Stimulated activated memory B cell treated with anti-CD40 and anti-IgM and Interleukin-4, amounts not matched to agents 10 μg/mL and 1 μg/mL and 100 μg/mL, for 72 hours (primary cell): ENCODE results near the gene USP6NL.

Experiments used
- ATAC-seq: fragments of 150-1000 bp; cut with Tn5 transposase; 2 replicates; pipeline ENCODE4 v1.10.0; 2021
- H3K27ac Mint-ChIP-seq: one replicate; pipeline ENCODE4 v1.8.0; 2022; ENCODE audit warnings: mild to moderate bottlenecking, mixed read lengths
- H3K27me3 Mint-ChIP-seq: one replicate; pipeline ENCODE4 v1.8.0; 2022; ENCODE audit warnings: mixed read lengths
- H3K36me3 Mint-ChIP-seq: one replicate; pipeline ENCODE4 v1.8.0; 2022; ENCODE audit warnings: mixed read lengths
- H3K4me1 Mint-ChIP-seq: one replicate; pipeline ENCODE4 v1.8.0; 2022; ENCODE audit warnings: mixed read lengths
- H3K4me3 Mint-ChIP-seq: one replicate; pipeline ENCODE4 v1.8.0; 2022; ENCODE audit warnings: mild to moderate bottlenecking, moderate library complexity, mixed read lengths
- H3K9me3 Mint-ChIP-seq: one replicate; pipeline ENCODE4 v1.8.0; 2022; ENCODE audit warnings: mixed read lengths

USP6NL gene

GRCh38 chr10:11479300-11479699 is 132.2 kb downstream of the USP6NL start:
- ATAC-seq = no peak
- H3K9me3 Mint-ChIP-seq = no peaks in the 10 kb centered on the region
- no peak overlapping the region for H3K4me3 Mint-ChIP-seq
- peaks cover 29% of the 10 kb centered on the region for H3K4me1 Mint-ChIP-seq
- peaks cover 45% of the 10 kb centered on the region for H3K36me3 Mint-ChIP-seq
- H3K27me3 Mint-ChIP-seq = no peaks in the 10 kb centered on the region
- H3K27ac Mint-ChIP-seq = peak overlapping the region; percentile 65

GRCh38 chr10:11478807-11479206 is 132.6 kb downstream of the USP6NL start:
- no peaks in the 10 kb centered on the region for H3K27me3 Mint-ChIP-seq
- H3K4me3 Mint-ChIP-seq = no peak overlapping the region
- H3K9me3 Mint-ChIP-seq = no peaks in the 10 kb centered on the region
- H3K4me1 Mint-ChIP-seq = peaks cover 24% of the 10 kb centered on the region
- H3K27ac Mint-ChIP-seq = peak overlapping the region; percentile 65
- peaks cover 40% of the 10 kb centered on the region for H3K36me3 Mint-ChIP-seq
- no peak for ATAC-seq

GRCh38 chr10:11475831-11476434 is 135.5 kb downstream of the USP6NL start:
- Mint-ChIP-seq H3K4me3 (no peak overlapping the region), H3K9me3 (no peaks in the 10 kb centered on the region), H3K27ac (peak overlapping the region; percentile 55), H3K4me1 (peaks cover 11% of the 10 kb centered on the region), H3K36me3 (peaks cover 42% of the 10 kb centered on the region), H3K27me3 (no peaks in the 10 kb centered on the region)
- ATAC-seq = no peak

GRCh38 chr10:11473128-11473760 is 138.2 kb downstream of the USP6NL start:
- H3K9me3 Mint-ChIP-seq = no peaks in the 10 kb centered on the region
- H3K4me3 Mint-ChIP-seq = no peak overlapping the region
- H3K36me3 Mint-ChIP-seq = peaks cover 38% of the 10 kb centered on the region
- H3K27ac Mint-ChIP-seq = peak overlapping the region; percentile 7
- no peak for ATAC-seq
- no peaks in the 10 kb centered on the region for H3K27me3 Mint-ChIP-seq
- H3K4me1 Mint-ChIP-seq = peaks cover 4% of the 10 kb centered on the region

GRCh38 chr10:11472158-11472753 is 139.2 kb downstream of the USP6NL start:
- no peak overlapping the region for H3K27ac Mint-ChIP-seq
- H3K4me1 Mint-ChIP-seq = peaks cover 6% of the 10 kb centered on the region
- no peak overlapping the region for H3K4me3 Mint-ChIP-seq
- H3K27me3 Mint-ChIP-seq = no peaks in the 10 kb centered on the region
- peak; percentile 74 for ATAC-seq
- H3K9me3 Mint-ChIP-seq = no peaks in the 10 kb centered on the region
- peaks cover 35% of the 10 kb centered on the region for H3K36me3 Mint-ChIP-seq

DNA sequence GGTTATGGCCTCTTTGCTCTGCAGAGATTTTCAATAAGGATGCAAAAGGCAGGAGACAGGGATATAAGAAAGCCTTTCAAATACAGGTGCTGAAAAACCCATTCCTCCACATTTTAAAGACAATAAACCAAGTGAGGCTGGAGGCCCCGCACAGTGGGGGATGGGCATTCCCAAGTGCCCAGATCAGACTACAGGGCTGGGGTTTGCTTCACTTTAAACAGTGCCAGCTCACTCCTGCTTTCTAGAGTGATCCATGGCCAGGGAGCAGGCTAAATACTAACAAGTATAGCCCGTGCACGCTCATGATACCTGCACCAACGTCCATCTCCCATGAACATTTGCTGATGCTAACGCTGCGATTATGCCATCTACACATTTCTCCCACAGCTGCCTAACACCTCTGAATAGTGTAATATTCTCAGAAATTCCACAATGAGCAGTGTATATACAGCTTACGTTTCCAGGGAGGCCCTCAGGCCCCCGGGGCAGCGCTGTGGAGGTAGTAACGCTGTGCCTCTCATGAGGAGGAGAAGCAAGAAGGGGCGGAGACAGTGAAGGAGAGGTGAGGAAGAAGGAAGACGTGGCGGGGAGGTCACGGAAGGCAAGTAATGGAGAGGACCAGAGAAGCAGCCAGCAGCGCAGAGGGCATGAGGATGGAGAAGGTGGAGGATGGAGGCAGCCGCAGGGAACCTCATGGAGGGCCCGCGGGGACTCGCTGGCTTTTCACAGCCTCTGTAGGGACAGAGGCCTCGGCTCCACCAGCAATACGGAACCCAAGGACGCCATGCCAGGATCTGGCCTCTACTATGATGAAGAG is 141.7 kb downstream of the USP6NL start:
- no peak overlapping the region for H3K27ac Mint-ChIP-seq
- peaks cover 12% of the 10 kb centered on the region for H3K4me1 Mint-ChIP-seq
- no peaks in the 10 kb centered on the region for H3K27me3 Mint-ChIP-seq
- no peaks in the 10 kb centered on the region for H3K9me3 Mint-ChIP-seq
- no peak for ATAC-seq
- peaks cover 30% of the 10 kb centered on the region for H3K36me3 Mint-ChIP-seq
- no peak overlapping the region for H3K4me3 Mint-ChIP-seq

GRCh38 chr10:11468126-11468742 is 143.2 kb downstream of the USP6NL start:
- Mint-ChIP-seq H3K4me1 (peaks cover 12% of the 10 kb centered on the region), H3K27ac (peak overlapping the region; percentile 62), H3K9me3 (no peaks in the 10 kb centered on the region), H3K36me3 (peaks cover 34% of the 10 kb centered on the region), H3K4me3 (no peak overlapping the region), H3K27me3 (no peaks in the 10 kb centered on the region)
- no peak for ATAC-seq

DNA sequence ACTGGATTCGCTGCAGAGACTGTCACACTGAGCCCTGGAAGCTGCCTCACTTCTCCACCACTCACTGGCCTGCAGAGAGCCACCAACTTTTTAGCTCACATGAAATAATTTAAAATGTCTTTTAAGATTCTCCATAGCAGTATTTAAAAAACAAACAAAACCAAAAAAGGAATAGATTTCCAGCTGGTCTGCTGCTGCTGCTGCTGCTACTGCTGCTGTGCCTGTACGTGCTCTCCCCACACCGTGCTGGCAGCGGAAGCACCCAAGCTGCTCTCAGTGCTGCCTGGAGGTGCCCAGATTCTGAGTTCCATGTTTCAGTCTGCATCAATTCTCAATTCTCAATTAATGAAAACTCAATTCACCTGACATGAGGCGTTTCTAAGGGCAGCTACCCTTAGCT is 146.0 kb downstream of the USP6NL start:
- ATAC-seq = no peak
- Mint-ChIP-seq H3K27ac (no peak overlapping the region), H3K27me3 (no peaks in the 10 kb centered on the region), H3K9me3 (no peaks in the 10 kb centered on the region), H3K4me1 (peaks cover 12% of the 10 kb centered on the region), H3K36me3 (peaks cover 43% of the 10 kb centered on the region), H3K4me3 (no peak overlapping the region)

- Mint-ChIP-seq H3K27me3 (no peaks in the 10 kb centered on the region), H3K4me1 (peaks cover 7% of the 10 kb centered on the region), H3K9me3 (no peaks in the 10 kb centered on the region), H3K27ac (no peak overlapping the region), H3K4me3 (no peak overlapping the region), H3K36me3 (peaks cover 31% of the 10 kb centered on the region)
- ATAC-seq = no peak
Measured at GRCh38 chr10:11463111-11463510, 148.3 kb downstream of the USP6NL start.

- Mint-ChIP-seq H3K36me3 (peaks cover 39% of the 10 kb centered on the region), H3K27ac (no peak overlapping the region), H3K4me1 (peaks cover 15% of the 10 kb centered on the region), H3K9me3 (no peaks in the 10 kb centered on the region), H3K4me3 (no peak overlapping the region), H3K27me3 (no peaks in the 10 kb centered on the region)
- ATAC-seq = no peak
Measured at GRCh38 chr10:11462071-11462470, 149.4 kb downstream of the USP6NL start.

- Mint-ChIP-seq H3K36me3 (peaks cover 34% of the 10 kb centered on the region), H3K4me1 (peaks cover 11% of the 10 kb centered on the region), H3K27me3 (no peaks in the 10 kb centered on the region), H3K4me3 (no peak overlapping the region), H3K9me3 (peaks cover 3% of the 10 kb centered on the region), H3K27ac (peak overlapping the region; percentile 3)
- no peak for ATAC-seq
Measured at GRCh38 chr10:11457336-11457735, 154.1 kb downstream of the USP6NL start.

DNA sequence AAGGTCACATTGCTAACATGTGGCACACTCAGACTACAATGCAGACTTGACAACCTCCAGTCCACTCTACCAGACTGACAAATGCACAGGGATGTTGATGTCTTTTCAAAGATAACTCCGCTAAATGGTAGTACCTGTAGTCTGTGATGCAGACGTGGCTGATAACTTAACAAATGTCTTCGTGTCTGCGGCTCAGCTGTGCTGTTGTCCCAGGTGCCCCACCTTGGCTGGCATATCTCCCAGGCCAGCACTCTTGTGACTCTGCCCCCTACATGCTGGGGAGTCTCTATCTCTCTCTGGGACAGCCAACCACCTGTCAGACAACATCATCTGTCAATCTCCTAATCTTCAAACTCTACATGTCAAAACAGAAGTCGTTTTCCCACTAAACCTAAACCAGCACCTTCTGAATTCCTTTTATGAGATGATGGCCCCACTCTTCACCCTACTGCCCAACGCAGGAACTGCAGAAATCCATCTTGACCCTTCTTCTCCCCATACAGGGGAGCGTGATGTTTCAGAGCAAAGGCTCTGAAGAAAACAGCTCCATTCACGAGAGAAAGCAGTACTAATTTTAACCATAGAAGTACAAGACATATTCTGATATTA is 156.4 kb downstream of the USP6NL start:
- Mint-ChIP-seq H3K27ac (no peak overlapping the region), H3K36me3 (peaks cover 26% of the 10 kb centered on the region)

GRCh38 chr10:11454160-11454559 is 157.3 kb downstream of the USP6NL start:
- Mint-ChIP-seq H3K27me3 (no peaks in the 10 kb centered on the region), H3K27ac (peak overlapping the region; percentile 28), H3K36me3 (peaks cover 26% of the 10 kb centered on the region), H3K9me3 (peaks cover 3% of the 10 kb centered on the region), H3K4me1 (peaks cover 35% of the 10 kb centered on the region), H3K4me3 (no peak overlapping the region)
- ATAC-seq = no peak

More for the DNA sequence above, 156.4 kb downstream of the USP6NL start:
- Mint-ChIP-seq H3K9me3 (peaks cover 3% of the 10 kb centered on the region), H3K4me3 (no peak overlapping the region), H3K27me3 (no peaks in the 10 kb centered on the region), H3K4me1 (peaks cover 26% of the 10 kb centered on the region)
- no peak for ATAC-seq

DNA sequence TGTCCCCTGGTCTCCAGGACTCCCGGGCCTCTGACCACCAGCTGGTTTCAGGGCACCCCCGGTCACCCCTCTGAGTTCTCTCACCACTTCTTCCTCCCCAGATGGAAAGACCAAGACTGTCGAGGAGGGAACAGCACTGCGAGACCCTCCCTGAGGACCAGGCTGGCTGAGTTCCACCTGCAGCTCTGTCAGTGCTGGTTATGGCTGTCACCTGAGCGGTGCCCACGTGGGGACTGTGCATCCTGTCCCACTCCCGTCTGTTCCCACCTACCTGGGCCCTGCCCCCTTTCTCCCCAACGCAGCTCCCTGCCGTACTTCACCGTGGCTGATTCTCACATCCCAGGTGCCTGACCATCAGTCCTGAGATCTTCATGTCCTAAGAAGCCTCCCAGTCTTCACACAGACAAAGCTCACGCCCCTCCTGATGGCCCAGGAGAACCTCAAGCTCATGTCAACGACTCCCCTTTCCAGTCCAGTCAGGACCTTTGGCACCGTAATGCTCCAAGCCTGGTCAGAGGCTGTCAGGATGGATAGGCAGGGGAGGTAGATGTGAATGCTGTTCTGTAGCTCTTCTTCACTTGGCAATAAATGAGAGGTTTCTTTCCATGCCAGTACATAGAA is 159.7 kb downstream of the USP6NL start:
- H3K27me3 Mint-ChIP-seq = no peaks in the 10 kb centered on the region
- H3K4me3 Mint-ChIP-seq = no peak overlapping the region
- no peak overlapping the region for H3K27ac Mint-ChIP-seq
- no peak for ATAC-seq
- peaks cover 3% of the 10 kb centered on the region for H3K9me3 Mint-ChIP-seq
- H3K36me3 Mint-ChIP-seq = peaks cover 13% of the 10 kb centered on the region
- H3K4me1 Mint-ChIP-seq = peaks cover 47% of the 10 kb centered on the region
